GM23338 (cell line): ENCODE results near the gene C10orf71. TPM values are rescaled to one million over a fixed set of nuclear protein-coding genes. Genes with fewer than 3 reads are reported as not detected.

Source experiments
- ATAC-seq: fragments of 200-7000 bp; cut with Tn5 transposase; 3 replicates; pipeline ENCODE4 v1.9.1; 2020
- DNase-seq: peaks from one replicate; pipeline ENCODE4 v3.0.0-alpha.2; 2015; ENCODE audit warnings: low spot score
- H2AFZ ChIP-seq: fragments of 200-600 bp; sonication (generic); 2 replicates; pipeline ENCODE4 v1.8.0; 2016; ENCODE audit warnings: antibody characterized with exemption, mild to moderate bottlenecking, moderate library complexity
- H3F3A ChIP-seq: fragments of 200-600 bp; sonication (generic); replicated peaks from 2 replicates; pipeline ENCODE4 v1.8.0; 2017; ENCODE audit warnings: antibody characterized with exemption, mixed run types, low read depth
- H3K27ac ChIP-seq: fragments of 200-600 bp; sonication (generic); 2 replicates; pipeline ENCODE4 v1.6.1; 2016; ENCODE audit warnings: low read depth
- H3K27me3 ChIP-seq: fragments of 200-600 bp; sonication (generic); 2 replicates; pipeline ENCODE4 v1.8.0; 2016; ENCODE audit warnings: mild to moderate bottlenecking, mixed run types, moderate library complexity; ENCODE audit not compliant: insufficient read depth
- H3K36me3 ChIP-seq: fragments of 200-600 bp; sonication (generic); 2 replicates; pipeline ENCODE4 v1.8.0; 2016; ENCODE audit warnings: mild to moderate bottlenecking; ENCODE audit not compliant: insufficient read depth
- H3K4me1 ChIP-seq: fragments of 200-600 bp; sonication (generic); 2 replicates; pipeline ENCODE4 v1.8.0; 2016; ENCODE audit warnings: mild to moderate bottlenecking, moderate library complexity; ENCODE audit not compliant: insufficient read depth
- H3K4me2 ChIP-seq: fragments of 200-600 bp; sonication (generic); 2 replicates; pipeline ENCODE4 v1.7.1; 2017; ENCODE audit warnings: mixed run types
- H3K4me3 ChIP-seq: fragments of 200-600 bp; sonication (generic); 2 replicates; pipeline ENCODE4 v1.6.1; 2016; ENCODE audit warnings: mixed run types
- H3K79me2 ChIP-seq: fragments of 200-600 bp; sonication (generic); replicated peaks from 2 replicates; pipeline ENCODE4 v1.8.0; 2017; ENCODE audit warnings: mild to moderate bottlenecking; ENCODE audit not compliant: insufficient read depth
- H3K9me2 ChIP-seq: fragments of 200-600 bp; sonication (generic); 2 replicates; pipeline ENCODE4 v1.8.0; 2017; ENCODE audit not compliant: insufficient read depth
- H4K20me1 ChIP-seq: fragments of 200-600 bp; sonication (generic); replicated peaks from 2 replicates; pipeline ENCODE4 v1.8.0; 2017; ENCODE audit warnings: mild to moderate bottlenecking; ENCODE audit not compliant: insufficient read depth
- H3K27ac Mint-ChIP-seq: 2 replicates; pipeline ENCODE4 v1.8.0; 2020; ENCODE audit warnings: inconsistent platforms, mild to moderate bottlenecking, moderate library complexity, mixed read lengths
- H3K27me3 Mint-ChIP-seq: 3 replicates; pipeline ENCODE4 v1.8.0; 2022; ENCODE audit warnings: low read depth, mild to moderate bottlenecking, moderate library complexity, mixed read lengths, inconsistent platforms; ENCODE audit not compliant: insufficient read depth, poor library complexity
- H3K36me3 Mint-ChIP-seq: 3 replicates; pipeline ENCODE4 v1.8.0; 2021; ENCODE audit warnings: low read depth, mild to moderate bottlenecking, inconsistent platforms, moderate library complexity, mixed read lengths
- H3K4me1 Mint-ChIP-seq: 3 replicates; pipeline ENCODE4 v1.8.0; 2020; ENCODE audit warnings: mild to moderate bottlenecking, inconsistent platforms, mixed read lengths
- H3K4me3 Mint-ChIP-seq: 3 replicates; pipeline ENCODE4 v1.8.0; 2021; ENCODE audit warnings: moderate library complexity, mild to moderate bottlenecking, inconsistent platforms, mixed read lengths
- H3K9me3 Mint-ChIP-seq: 3 replicates; pipeline ENCODE4 v1.8.0; 2020; ENCODE audit warnings: moderate library complexity, mild to moderate bottlenecking, inconsistent platforms, mixed read lengths
- CREB1 ChIP-seq: fragments of 250-450 bp; sonication (Bioruptor Pico); IDR thresholded peaks from 2 replicates; pipeline ENCODE4 v1.5.0; 2020; ENCODE audit warnings: low read depth, mild to moderate bottlenecking, moderate library complexity
- CTCF ChIP-seq, 2 experiments: fragments of 200-600 bp in 1 of 2; sonication (generic) in 1 of 2; conservative IDR thresholded peaks; 2 replicates each; pipeline versions ENCODE4 v1.5.1 to v1.6.1; 2016 to 2017; ENCODE audit warnings: antibody characterized with exemption in 2 of 2, low read depth in 2 of 2, mild to moderate bottlenecking in 2 of 2, moderate library complexity in 1 of 2
- EZH2phosphoT487 ChIP-seq: fragments of 200-600 bp; sonication (generic); IDR thresholded peaks from one replicate; pipeline ENCODE4 v1.8.1; 2018; ENCODE audit warnings: antibody characterized with exemption; ENCODE audit not compliant: unreplicated experiment
- JUNB ChIP-seq: IDR thresholded peaks from one replicate; pipeline ENCODE4 v1.6.1; 2016; ENCODE audit warnings: antibody characterized with exemption; ENCODE audit not compliant: unreplicated experiment
- NANOG ChIP-seq: IDR thresholded peaks from 2 replicates; pipeline ENCODE4 v1.6.1; 2016; ENCODE audit warnings: antibody characterized with exemption, borderline replicate concordance
- ZNF114 ChIP-seq: fragments of 250-450 bp; sonication (Bioruptor Pico); IDR thresholded peaks from 2 replicates; pipeline ENCODE4 v1.5.0; 2020; ENCODE audit warnings: mild to moderate bottlenecking, moderate library complexity
- ZNF462 ChIP-seq: fragments of 250-450 bp; sonication (Bioruptor Pico); IDR thresholded peaks from 2 replicates; pipeline ENCODE4 v1.5.0; 2020; ENCODE audit warnings: mild to moderate bottlenecking, moderate library complexity
- polyA plus RNA-seq: library from polyadenylated mRNA; unstranded; fragments of >200 nt; fragmentation: Nextera tagmentation; extraction: Ambion mirVana; gene quantifications from 2 replicates; pipeline ENCODE4 v1.2.1, GENCODE V29; 2016
- total RNA-seq: library from RNA; depleted of rRNA; stranded (reverse); fragments of >200 nt; shearing (Covaris generic); gene quantifications from 2 replicates; pipeline ENCODE4 v1.2.3, GENCODE V29; 2014

The C10orf71 gene
- total and polyA plus RNA-seq, 2 experiments from 2014 or later, result not detected

GRCh38 chr10:49253340-49253906 lies 45.5 kb upstream of the C10orf71 start (continued):
- TF ChIP-seq ZNF462 (no peak), EZH2phosphoT487 (no peak), JUNB (no peak)

DNA sequence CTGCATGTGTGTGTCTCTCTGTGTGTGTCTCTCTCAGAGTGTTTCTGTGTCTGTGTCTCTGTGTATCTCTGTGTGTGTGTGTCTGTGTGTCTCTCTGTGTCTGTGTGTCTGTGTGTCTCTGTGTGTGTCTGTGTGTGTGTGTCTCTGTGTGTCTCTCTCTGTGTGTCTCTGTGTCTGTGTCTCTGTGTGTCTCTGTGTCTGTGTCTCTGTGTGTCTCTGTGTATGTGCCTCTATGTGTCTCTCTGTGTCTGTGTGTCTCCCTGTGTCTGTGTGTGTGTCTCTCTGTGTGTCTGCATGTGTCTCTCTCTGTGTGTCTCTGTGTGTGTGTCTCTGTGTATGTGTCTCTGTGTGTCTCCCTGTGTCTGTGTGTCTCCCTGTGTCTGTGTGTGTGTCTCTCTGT lies 44.8 kb upstream of the C10orf71 start:
- H3K79me2 ChIP-seq, result no peaks in the 10 kb centered on the region
- Mint-ChIP-seq H3K4me3 (no peak overlapping the region), H3K4me1 (no peaks in the 10 kb centered on the region; the same call in 2 of the 3 replicates), H3K27ac (no peak overlapping the region), H3K27me3 (no peaks in the 10 kb centered on the region), H3K9me3 (no peaks in the 10 kb centered on the region; the same call in 1 of the 3 replicates), H3K36me3 (no peaks in the 10 kb centered on the region)
- no peak for ATAC-seq
- no peaks in the 10 kb centered on the region for H3K27me3 ChIP-seq
- no peak overlapping the region for H3K4me2 ChIP-seq
- no peaks in the 10 kb centered on the region; the same call in 1 of the 2 replicates for H3K4me1 ChIP-seq
- no peaks in the 10 kb centered on the region for H3K36me3 ChIP-seq
- H3K4me3 ChIP-seq, result no peak overlapping the region
- H3K27ac ChIP-seq, result no peak overlapping the region
- no peaks in the 10 kb centered on the region for H4K20me1 ChIP-seq
- H3K9me2 ChIP-seq, result no peaks in the 10 kb centered on the region
- H3F3A ChIP-seq, result no peaks in the 10 kb centered on the region
- DNase-seq, result no peak
- H2AFZ ChIP-seq, result no peak overlapping the region
- TF ChIP-seq CTCF (conservative IDR thresholded peaks at IDR 0.05; ENCODE audit: low read depth in 2 of 2) (no peak), JUNB (no peak), EZH2phosphoT487 (no peak), ZNF462 (no peak), NANOG (no peak), CREB1 (CRISPR knock-in tag) (no peak), ZNF114 (CRISPR knock-in tag) (no peak)
